ENCODE results near the gene TUBA4B. TPM values are rescaled to one million over a fixed set of nuclear protein-coding genes. Genes with fewer than 3 reads are reported as not detected.
A peak's percentile ranks its signal among the peaks of the same experiment; 100 is the strongest.

TUBA4B gene
- total RNA-seq, result not detected

- ATAC-seq, result peak; percentile 7
- DNase-seq (ENCODE audit: low spot score), result no peak
These were observed at the start of gene TUBA4B for GRCh38 chr2:219252900-219253752. TUBA4B (plus strand) TSS chr2:219253243; CDS start chr2:219253408, 165 bp downstream.

DNA sequence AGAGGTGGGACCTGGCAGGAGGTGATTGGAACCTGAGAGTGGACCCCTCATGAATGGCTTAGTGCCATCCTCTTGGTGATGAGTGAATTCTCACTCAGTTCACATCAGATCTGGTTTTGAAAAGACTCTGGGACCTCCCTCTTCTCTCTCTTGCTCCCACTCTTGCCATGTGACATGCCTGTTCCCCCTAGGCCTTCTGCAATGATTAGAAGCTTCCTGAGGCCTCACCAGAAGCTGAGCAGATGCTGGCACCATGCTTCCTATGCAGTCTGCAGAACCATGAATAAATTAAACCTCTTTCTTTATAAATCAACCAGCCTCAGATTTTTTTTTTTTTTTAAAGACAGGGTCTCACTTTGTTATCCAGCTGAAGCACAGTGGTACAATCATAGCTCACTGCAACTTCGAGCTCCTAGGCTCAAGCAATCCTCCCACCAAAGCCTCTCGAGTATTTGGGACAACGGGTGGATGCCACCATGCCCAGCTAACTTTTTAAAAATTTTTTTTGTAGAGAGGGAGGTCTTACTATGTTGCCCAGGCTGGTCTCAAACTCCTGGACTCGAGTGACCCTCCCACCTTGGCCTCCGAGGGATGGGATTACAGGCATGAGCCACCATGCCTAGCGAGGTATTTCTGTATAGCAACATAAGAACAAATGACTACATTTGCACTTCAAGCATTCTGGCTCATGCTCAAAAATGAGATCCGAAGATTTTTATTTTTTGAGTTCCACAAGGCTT is 48.4 kb upstream of the TUBA4B start:
- no peak for ATAC-seq
- DNase-seq (ENCODE audit: low spot score), result no peak

GRCh38 chr2:219205165-219205538 is 47.9 kb upstream of the TUBA4B start:
- no peak for DNase-seq (ENCODE audit: low spot score)
- no peak for ATAC-seq

DNA sequence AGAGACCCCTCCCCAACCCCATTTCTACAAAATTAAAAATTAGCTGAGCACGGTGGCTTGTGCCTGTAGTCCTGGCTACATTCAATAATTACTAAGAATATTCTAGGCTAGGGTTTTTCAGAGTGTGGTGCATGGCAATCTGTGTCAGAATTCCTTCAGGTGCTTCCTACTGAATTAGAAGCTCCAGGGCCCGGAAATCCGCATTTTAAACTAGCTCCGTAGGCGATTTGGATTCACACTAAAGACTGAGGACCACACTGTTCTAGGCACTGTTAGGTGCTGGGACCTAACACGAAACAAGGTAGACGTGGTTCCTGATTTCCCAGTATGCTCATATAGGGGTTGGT is 47.1 kb upstream of the TUBA4B start:
- DNase-seq (ENCODE audit: low spot score), result no peak
- ATAC-seq, result no peak

DNA sequence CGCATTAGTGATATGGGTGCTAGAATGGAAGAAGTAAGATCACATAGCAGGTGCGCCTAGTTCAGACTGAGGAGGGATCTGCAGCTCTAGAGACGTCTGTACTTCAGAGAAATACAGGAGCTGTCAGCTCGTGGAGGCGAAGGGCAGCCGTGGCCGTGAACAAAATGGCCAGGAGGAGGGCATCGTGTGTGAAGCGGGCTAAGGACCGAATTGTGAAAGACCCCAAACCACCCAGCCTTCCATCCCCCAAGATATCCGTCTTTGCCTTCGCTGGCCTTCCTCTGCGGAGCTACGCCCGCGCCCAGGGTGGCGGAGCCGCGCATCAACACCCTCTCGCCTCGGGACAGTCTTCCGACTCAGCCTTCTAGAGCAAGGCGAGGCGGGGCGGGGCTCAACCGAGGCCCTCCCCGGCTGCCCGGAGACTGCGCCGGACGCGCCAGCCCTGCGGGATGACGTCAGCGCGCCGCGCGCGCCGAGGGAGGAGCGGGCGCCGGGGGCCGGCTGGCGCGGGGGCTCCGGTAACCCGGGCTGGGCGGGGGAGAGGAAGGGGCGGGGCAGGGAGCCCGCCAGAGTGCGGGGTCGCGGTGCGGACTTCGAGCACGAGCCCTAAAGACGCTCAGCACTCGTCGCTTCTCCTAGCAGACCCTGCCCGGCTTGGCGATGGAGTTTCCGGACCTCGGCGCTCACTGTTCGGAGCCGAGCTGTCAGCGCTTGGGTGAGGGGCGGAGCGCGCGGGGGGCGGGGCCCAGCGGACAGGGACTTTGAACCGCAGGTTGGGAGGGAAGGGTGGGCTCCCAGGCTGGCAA is 46.5 kb upstream of the TUBA4B start, which contains the start of gene ZFAND2B:
Gene ZFAND2B (plus strand): TSS at position 455 of the 806 bp plus-strand sequence. CDS start 206 bp downstream, at position 661.
- ATAC-seq (peak; percentile 90), DNase-seq (ENCODE audit: low spot score) (peak; percentile 96)

GRCh38 chr2:219207134-219207883 is 45.7 kb upstream of the TUBA4B start:
- ATAC-seq (peak; percentile 0), DNase-seq (ENCODE audit: low spot score) (peak; percentile 48)

- peak; percentile 8 for ATAC-seq
- DNase-seq (ENCODE audit: low spot score), result no peak
These were observed 44.9 kb upstream of the TUBA4B start for GRCh38 chr2:219207884-219208740.

DNA sequence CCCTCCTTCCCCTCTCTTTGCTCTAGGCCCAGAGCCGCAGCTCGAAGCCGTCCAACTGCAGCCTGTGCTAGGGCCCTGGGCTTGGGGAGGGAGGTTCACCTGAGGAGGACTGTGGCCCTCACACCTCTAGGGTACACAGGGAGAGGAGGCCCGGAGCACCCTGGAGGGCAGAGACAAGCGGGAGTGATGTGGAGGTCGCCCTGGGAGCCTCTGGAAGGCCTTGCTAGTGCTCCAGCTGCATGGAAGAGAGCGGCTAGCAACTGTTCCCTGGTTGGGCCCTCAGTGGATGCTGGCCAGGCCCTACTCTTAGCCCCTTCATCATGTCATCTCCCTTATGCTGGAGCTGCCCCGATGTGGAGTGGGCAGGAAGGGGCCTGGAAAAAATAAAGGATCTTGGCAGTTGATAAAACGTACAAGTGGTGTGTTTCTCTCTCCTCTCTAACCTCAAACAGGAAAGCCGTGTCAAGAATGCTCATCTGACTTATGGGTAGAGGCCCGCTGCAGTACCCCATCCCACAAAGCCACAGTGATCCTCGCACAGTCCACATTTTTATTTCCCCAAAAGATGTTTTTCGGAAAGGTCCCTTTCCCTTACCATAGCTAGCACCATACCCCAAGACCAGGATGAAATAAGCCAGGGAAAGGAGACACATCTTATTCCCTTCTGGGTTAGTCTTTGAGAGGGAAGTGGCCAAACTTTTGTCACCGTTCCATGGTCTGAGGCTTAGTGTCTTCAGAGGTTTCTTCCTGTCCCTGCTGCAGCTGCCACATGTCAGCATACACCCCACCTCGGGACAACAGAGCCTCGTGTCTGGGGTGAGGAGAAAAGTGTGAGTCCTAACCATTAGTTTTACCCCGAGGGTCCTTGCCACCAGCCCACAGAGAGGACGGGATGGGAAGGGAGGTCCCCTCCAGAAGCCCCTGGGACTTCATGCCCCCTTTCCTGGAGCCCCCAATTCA is 43.5 kb upstream of the TUBA4B start:
- DNase-seq (ENCODE audit: low spot score), result no peak
- ATAC-seq, result no peak

DNA sequence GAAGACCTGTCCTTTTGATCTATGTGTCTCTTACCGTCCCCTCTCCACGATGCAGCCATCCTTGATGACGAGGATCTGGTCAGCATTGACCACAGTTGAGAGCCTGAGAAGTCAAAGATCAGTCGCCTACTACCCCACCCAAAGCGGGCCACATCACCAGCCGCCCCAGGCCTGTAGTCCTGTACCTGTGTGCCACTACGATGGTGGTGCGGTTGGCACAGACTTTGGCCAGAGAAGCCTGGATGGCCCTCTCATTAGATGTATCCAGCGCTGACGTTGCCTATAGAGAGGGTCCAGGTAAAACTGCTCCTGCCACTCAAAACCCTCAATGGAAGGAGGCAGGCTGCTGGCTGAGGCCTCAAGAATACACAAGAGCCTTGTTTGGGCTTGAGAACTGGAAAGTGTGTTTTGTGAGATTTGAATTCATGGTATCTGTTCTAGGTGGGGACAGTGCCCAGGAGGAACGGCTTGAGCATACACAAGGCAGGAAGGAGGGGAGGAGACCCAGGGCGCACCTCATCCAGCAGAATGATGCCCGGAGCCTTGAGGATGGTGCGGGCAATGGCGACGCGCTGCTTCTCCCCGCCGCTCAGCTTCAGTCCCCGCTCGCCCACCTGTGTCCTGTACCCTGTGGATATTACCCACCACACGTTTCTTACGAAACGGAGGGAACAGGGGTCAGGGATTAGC is 42.7 kb upstream of the TUBA4B start:
- ATAC-seq, result no peak
- DNase-seq (ENCODE audit: low spot score), result no peak

- ATAC-seq (no peak), DNase-seq (ENCODE audit: low spot score) (no peak)
These were observed 42.1 kb upstream of the TUBA4B start for GRCh38 chr2:219210886-219211362.

GRCh38 chr2:219213026-219213415 is 40.0 kb upstream of the TUBA4B start:
- ATAC-seq (no peak), DNase-seq (ENCODE audit: low spot score) (no peak)

DNA sequence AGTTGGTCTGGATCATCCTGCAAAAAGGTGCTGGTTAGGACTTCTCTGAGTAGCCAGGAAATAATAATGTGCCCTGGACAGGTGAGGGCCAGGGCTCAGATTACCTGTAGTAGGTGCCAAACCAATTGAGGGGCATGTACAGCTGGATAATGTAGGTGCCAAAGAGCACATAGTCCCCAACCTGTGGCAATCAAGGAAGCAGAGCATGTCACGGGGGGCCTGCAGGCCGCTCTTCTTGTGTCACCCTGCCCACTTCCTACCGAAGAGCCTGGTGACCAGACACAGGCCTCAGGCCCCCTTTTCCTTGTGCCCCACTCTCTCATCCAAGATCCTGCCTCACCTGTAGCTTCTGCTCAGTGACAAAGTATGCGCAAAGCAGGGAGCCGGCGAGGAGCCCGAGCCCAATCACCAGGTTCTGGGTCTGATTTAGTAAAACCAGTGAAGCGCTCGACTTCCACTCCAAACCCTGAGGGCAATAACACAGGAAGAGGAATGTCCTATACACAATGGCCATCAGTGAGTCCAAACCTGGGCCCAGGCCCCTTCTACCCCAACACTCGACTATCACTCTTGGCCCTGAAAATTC is 39.5 kb upstream of the TUBA4B start:
- DNase-seq (ENCODE audit: low spot score) (no peak), ATAC-seq (no peak)

DNA sequence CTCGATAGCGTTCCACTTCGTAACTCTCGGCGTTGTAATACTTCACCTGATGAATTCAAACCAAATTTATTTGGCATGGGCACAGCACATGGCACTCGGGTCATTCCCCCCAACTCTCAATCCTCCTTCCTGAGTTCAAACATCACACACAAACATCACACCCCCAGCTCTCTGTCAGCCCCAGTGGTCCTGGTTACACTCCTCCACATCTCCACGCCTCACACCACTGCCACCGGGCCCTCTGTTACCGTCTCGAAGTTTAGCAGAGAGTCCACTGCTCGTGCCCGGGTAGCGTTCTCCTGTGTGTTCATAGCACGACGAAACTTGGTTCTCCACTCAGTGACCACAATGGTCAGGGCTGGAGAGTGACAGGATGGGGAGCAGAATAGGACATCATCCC is 38.9 kb upstream of the TUBA4B start:
- DNase-seq (ENCODE audit: low spot score), result no peak
- ATAC-seq, result no peak

DNA sequence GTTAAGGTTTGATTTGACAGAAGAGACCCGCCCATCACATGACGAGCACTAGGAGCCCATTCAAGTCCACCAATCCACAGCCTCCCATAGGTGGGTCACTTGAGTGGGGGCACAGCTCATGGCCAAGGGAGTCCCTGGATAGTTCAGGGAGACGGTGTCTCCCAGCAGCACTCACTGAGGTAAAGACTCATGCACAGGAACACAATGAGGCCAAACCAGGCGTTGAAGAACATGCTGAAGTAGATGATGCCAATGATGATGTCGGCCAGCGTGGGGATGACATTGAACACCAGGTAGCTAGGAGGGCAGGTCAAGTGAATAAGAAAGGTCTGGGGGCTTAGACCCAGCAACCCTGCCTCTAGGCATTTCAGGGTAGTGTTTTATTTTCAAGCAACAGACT is 38.3 kb upstream of the TUBA4B start:
- DNase-seq (ENCODE audit: low spot score) (no peak), ATAC-seq (no peak)

- no peak for ATAC-seq
- no peak for DNase-seq (ENCODE audit: low spot score)
These were observed 37.0 kb upstream of the TUBA4B start for GRCh38 chr2:219215871-219216534.

DNA sequence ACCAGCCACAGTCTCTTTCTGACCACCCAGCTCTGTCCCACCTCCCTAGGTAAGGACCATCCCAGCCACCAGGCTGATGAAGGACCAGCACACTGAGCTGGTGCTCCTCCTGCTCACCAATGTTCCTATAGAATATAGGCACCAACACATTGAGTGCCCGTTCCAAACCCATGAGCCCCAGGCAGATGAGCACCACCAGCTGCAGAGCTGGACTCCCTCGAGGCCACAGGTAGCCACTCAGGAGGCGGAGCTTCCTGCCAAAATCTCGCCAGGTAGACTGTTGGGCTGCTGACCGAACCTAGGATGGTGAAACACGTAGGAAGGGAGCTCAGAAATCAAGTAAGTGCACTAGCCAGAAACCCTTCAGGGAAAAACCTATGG is 36.5 kb upstream of the TUBA4B start:
- ATAC-seq (no peak), DNase-seq (ENCODE audit: low spot score) (no peak)

DNA sequence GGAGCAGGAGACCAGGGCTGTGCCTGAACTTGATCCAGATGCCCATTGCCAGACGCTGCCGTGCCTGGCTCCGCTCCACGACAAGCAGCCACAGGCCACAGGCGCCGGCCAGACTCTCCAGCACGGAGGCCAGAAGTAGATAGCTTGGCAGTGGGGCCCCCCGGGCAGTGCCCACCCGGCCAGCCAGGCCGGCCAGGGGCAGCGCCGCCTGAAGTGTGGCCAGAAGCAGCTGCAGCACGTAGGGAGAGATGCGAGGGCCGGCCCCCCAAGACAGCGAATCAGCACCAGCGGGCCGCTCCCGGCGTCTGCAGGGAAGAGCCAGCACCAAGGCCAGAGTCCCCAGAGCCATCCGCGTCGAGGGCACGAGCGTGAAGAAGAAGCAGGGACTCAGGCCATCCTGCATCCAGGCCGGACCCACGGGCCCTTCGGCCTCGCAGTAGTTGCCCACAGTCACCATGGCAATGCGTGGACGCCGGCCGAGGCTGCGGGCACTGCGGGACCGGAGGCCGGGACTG is 34.8 kb upstream of the TUBA4B start:
- ATAC-seq, result peak; percentile 74
- DNase-seq (ENCODE audit: low spot score), result peak; percentile 86
